HEK293T (cell line): ENCODE results near the gene AIMP1.

ENCODE experiments used
- CTCF ChIA-PET: fragments of 350-600 bp; formaldehyde crosslinking; extraction: SDS; loops from one replicate; lab custom pipeline; 2021; ENCODE audit warnings: antibody characterized with exemption, inconsistent platforms; lab: Yijun Ruan, JAX
- POLR2A ChIA-PET: fragments of 350-600 bp; formaldehyde crosslinking; extraction: SDS; loops from one replicate; lab custom pipeline; 2020; ENCODE audit warnings: antibody characterized with exemption, inconsistent platforms; lab: Yijun Ruan, JAX
- DNase-seq: peaks from one replicate; pipeline ENCODE4 v3.0.0; 2012; ENCODE audit warnings: mixed read lengths; ENCODE audit errors: extremely low spot score
- ARNT ChIP-seq: fragments of 450-650 bp; IDR thresholded peaks from 2 replicates; pipeline ENCODE4 v1.6.1; 2017; ENCODE audit warnings: mild to moderate bottlenecking
- BHLHE40 ChIP-seq: fragments of 450-650 bp; IDR thresholded peaks from 2 replicates; pipeline ENCODE4 v1.6.1; 2016; ENCODE audit warnings: mild to moderate bottlenecking, moderate library complexity, borderline replicate concordance
- CTBP1 ChIP-seq: fragments of 450-650 bp; IDR thresholded peaks from 2 replicates; pipeline ENCODE4 v1.6.1; 2016; ENCODE audit warnings: borderline replicate concordance
- ELF4 ChIP-seq: fragments of 450-650 bp; IDR thresholded peaks from 2 replicates; pipeline ENCODE4 v1.6.1; 2017; ENCODE audit warnings: antibody characterized with exemption
- FOXA1 ChIP-seq: fragments of 450-650 bp; IDR thresholded peaks from 2 replicates; pipeline ENCODE4 v1.6.1; 2016; ENCODE audit warnings: mild to moderate bottlenecking
- FOXK2 ChIP-seq: fragments of 450-650 bp; IDR thresholded peaks from 2 replicates; pipeline ENCODE4 v1.6.1; 2016; ENCODE audit warnings: mild to moderate bottlenecking
- FOXM1 ChIP-seq: fragments of 450-650 bp; IDR thresholded peaks from 2 replicates; pipeline ENCODE4 v1.6.1; 2017; ENCODE audit warnings: mild to moderate bottlenecking, borderline replicate concordance
- HDGF ChIP-seq: fragments of 450-650 bp; IDR thresholded peaks from 2 replicates; pipeline ENCODE4 v1.6.1; 2017; ENCODE audit warnings: antibody characterized with exemption, borderline replicate concordance
- L3MBTL2 ChIP-seq: fragments of 450-650 bp; conservative IDR thresholded peaks from 2 replicates; pipeline ENCODE4 v1.6.1; 2016; ENCODE audit warnings: mild to moderate bottlenecking
- LEF1 ChIP-seq: fragments of 450-650 bp; IDR thresholded peaks from 2 replicates; pipeline ENCODE4 v1.6.1; 2017; ENCODE audit warnings: mild to moderate bottlenecking, borderline replicate concordance
- NFRKB ChIP-seq: fragments of 450-650 bp; IDR thresholded peaks from 2 replicates; pipeline ENCODE4 v1.6.1; 2016; ENCODE audit warnings: mild to moderate bottlenecking, moderate library complexity
- SP1 ChIP-seq: fragments of 450-650 bp; IDR thresholded peaks from 2 replicates; pipeline ENCODE4 v1.6.1; 2017
- SUZ12 ChIP-seq: fragments of 450-650 bp; IDR thresholded peaks from 2 replicates; pipeline ENCODE4 v1.6.1; 2016; ENCODE audit warnings: mild to moderate bottlenecking
- TARDBP ChIP-seq: fragments of 450-650 bp; IDR thresholded peaks from 2 replicates; pipeline ENCODE4 v1.6.1; 2016
- ZNF384 ChIP-seq: fragments of 450-650 bp; IDR thresholded peaks from 2 replicates; pipeline ENCODE4 v1.6.1; 2016
- TF ChIP-seq, protein P1 (sequence below): fragments of 450-650 bp; IDR thresholded peaks from 2 replicates; pipeline ENCODE4 v1.6.1; 2016

AIMP1 gene

DNA sequence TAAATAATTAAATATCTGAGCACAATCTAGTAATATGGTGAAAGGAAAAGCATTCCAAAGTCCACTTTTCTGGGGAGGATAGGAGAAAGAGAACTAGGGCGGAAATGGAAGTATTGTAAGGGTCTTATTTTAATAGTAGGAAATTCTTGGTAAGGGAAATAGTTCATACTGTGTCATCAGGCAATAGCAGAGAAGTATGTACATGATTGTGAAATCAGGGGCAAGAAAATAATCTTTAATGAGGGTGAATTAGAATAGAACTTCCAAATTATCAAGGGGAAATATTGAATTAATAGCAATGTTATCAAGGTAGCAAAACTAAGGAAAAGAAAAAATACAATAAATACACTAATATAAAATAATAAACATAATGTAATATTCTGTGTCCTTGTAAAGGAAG lies 37.4 kb downstream of the AIMP1 start:
- POLR2A ChIA-PET = no interaction called here
- CTCF ChIA-PET = no interaction called here
- DNase-seq = no peak
- TF ChIP-seq FOXM1 (no peak), LEF1 (no peak), NFRKB (no peak), CTBP1 (no peak), HDGF (no peak), SUZ12 (no peak), TARDBP (no peak), ELF4 (no peak), FOXK2 (no peak), FOXA1 (no peak), L3MBTL2 (no peak), SP1 (no peak), ZNF384 (no peak), BHLHE40 (no peak), ARNT (no peak)
- TF ChIP-seq, protein P1, sequence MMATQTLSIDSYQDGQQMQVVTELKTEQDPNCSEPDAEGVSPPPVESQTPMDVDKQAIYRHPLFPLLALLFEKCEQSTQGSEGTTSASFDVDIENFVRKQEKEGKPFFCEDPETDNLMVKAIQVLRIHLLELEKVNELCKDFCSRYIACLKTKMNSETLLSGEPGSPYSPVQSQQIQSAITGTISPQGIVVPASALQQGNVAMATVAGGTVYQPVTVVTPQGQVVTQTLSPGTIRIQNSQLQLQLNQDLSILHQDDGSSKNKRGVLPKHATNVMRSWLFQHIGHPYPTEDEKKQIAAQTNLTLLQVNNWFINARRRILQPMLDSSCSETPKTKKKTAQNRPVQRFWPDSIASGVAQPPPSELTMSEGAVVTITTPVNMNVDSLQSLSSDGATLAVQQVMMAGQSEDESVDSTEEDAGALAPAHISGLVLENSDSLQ = no peak

DNA sequence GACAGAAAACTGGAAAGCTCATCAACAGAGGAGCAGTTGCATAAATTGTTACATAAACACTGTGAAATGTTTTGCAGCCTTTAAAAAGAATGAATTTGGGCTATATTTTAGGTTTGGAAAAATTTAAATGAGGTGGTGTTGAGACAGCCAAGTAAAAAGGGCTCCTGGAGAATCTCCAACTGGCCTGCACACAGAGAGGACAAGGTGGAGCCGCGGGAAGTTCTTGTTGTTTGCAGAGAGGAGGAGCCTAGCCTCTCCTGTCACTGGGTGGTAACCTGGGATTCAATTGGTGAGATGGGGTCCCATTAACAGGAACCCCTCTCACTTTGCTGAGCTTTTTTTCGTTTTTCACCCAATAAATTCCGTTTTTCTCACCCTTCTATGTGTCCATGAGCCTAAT lies 38.8 kb downstream of the AIMP1 start:
- ChIA-PET CTCF (interaction anchor here (0.9 kb wide), 1 partner anchor 15 kb away, joined by 3 read pairs; no protein-coding TSS in a partner anchor), POLR2A (no interaction called here)
- no peak for DNase-seq
- TF ChIP-seq NFRKB (no peak), HDGF (no peak), LEF1 (no peak), CTBP1 (no peak), TARDBP (no peak), FOXM1 (no peak), SUZ12 (no peak), FOXK2 (no peak), BHLHE40 (no peak), FOXA1 (no peak), ELF4 (no peak), L3MBTL2 (no peak), SP1 (no peak), ZNF384 (no peak), ARNT (no peak)
- TF ChIP-seq, protein P1 = no peak

DNA sequence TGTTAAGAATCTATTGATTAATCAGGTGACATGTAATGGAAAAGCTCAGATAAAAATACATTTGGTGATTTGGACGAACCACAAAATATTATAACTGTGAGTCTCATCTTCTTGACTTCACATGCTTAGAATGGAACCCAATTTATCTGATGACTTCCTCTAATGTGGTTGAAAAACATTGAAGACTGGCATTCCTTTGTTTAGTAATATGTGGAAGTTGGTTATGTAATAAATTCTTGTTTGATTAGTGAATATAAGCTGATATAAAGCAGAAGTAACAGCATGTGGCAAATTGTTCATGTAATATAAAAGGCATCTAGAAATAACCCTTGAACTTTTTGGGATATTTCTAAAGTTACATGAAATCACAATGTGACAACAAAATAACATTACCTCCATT lies 42.5 kb downstream of the AIMP1 start:
- POLR2A ChIA-PET = no interaction called here
- no peak for DNase-seq
- TF ChIP-seq SP1 = no peak
- no peak for TF ChIP-seq ELF4
- no peak for TF ChIP-seq FOXA1
- TF ChIP-seq NFRKB = no peak
- CTCF ChIA-PET = interaction anchor here (0.7 kb wide), 1 partner anchor 146 kb away, joined by 5 read pairs; no protein-coding TSS in a partner anchor

DNA sequence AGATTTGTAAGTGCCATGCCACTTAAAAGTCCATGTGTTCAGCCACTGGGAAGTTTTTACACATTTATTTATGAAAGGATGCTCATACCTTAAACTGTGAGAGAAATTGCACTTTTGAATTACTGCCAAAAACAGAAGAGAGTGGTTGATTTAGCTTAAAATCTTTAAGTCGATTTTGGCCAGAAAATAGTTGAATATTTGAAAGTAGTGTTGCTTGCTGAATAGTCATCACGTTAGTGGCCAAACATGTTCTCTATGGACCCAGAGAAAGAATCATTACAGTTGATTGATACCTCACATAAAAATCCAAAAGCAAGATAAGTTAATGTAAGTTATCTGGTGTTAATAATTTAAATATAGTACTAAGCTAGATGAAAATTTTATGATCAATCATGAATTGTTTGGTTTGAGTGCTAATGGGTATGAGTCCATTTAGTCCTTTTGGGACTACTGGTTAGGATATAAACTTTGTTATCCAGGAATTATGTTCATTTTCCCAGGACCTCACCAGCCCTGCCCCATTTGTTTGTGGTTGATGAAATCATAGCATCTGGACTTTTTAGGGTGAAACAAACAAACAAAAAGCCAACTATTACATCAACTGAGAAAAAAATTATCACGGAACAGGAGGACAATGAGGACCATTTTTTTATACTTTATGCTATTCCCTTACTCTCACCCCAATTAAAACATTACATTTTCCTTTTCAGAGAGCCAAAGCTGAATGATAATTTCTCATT lies 45.9 kb downstream of the AIMP1 start:
- ChIA-PET CTCF (interaction anchor here (0.5 to 0.7 kb wide), 2 partner anchors 32 to 329 kb away, joined by 3 read pairs; no protein-coding TSS in a partner anchor), POLR2A (no interaction called here)
- TF ChIP-seq BHLHE40 (no peak), CTBP1 (no peak), SP1 (no peak), ARNT (no peak), ELF4 (no peak), HDGF (no peak)
- no peak for DNase-seq

DNA sequence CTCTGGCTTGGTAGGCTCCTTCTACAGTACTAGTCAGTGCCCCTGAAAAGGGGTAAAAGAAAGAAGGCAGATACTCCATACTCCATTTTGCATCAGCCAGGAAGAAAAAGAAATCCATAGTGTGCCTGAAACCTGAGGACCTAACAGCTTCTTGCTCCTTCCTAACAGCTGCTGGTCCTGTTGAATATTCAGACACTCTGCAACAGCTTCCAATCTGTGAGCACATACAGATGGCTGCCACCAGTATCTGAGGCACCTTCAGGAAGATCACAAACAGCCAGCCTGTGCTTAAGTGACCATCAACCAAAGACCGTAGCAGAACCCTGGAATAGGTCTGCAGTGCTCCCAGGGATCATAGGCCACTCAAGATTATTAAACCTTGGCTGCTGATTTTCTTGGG lies 47.9 kb downstream of the AIMP1 start:
- ChIA-PET CTCF (no interaction called here), POLR2A (no interaction called here)
- DNase-seq = no peak
- no peak for TF ChIP-seq L3MBTL2
- TF ChIP-seq LEF1 = no peak
- TF ChIP-seq NFRKB = no peak
- TF ChIP-seq FOXM1 = no peak
- no peak for TF ChIP-seq TARDBP
- TF ChIP-seq CTBP1 = no peak
- no peak for TF ChIP-seq ARNT
- TF ChIP-seq FOXA1 = no peak
- no peak for TF ChIP-seq ELF4
- no peak for TF ChIP-seq SP1
- TF ChIP-seq ZNF384 = no peak
- TF ChIP-seq HDGF = no peak
- no peak for TF ChIP-seq BHLHE40
- TF ChIP-seq, protein P1 = no peak
- no peak for TF ChIP-seq FOXK2
- TF ChIP-seq SUZ12 = no peak

DNA sequence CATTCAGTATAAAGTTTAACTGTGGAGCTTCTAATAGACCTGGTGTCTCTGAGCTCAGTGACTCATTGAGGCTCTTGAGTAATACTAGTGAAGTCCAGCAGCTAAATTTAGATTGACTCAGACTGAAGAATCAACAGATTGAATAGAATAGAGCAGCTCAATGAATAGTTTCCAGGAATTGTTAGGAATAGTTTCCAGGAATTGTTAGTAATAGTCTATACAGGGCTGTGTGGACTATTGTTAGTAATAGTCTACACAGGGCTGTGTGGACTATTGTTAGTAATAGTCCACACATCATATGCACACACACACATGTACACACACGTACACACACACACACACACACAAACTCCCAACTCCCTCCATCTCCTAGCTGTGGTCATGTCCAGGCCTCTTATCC lies 49.3 kb downstream of the AIMP1 start:
- DNase-seq = no peak
- no peak for TF ChIP-seq ZNF384
- TF ChIP-seq FOXA1 = no peak
- TF ChIP-seq BHLHE40 = no peak
- TF ChIP-seq LEF1 = no peak
- no peak for TF ChIP-seq CTBP1
- TF ChIP-seq, protein P1 = no peak
- no peak for TF ChIP-seq FOXM1
- TF ChIP-seq SP1 = no peak
- TF ChIP-seq NFRKB = no peak
- TF ChIP-seq TARDBP = no peak
- no peak for TF ChIP-seq FOXK2
- no peak for TF ChIP-seq L3MBTL2
- TF ChIP-seq SUZ12 = no peak
- TF ChIP-seq ARNT = no peak
- no peak for TF ChIP-seq HDGF
- no peak for TF ChIP-seq ELF4
- CTCF ChIA-PET = interaction anchor here (0.7 kb wide), 1 partner anchor 908 kb away, joined by 3 read pairs; no protein-coding TSS in a partner anchor
- POLR2A ChIA-PET = no interaction called here
